SKM-1 (cell line): ENCODE data around the gene PRSS57.

Source experiments
- DNase-seq: peaks from one replicate; lab custom pipeline; 2025; ENCODE audit not compliant: unreplicated experiment; lab: John Stamatoyannopoulos, UW

PRSS57 gene

GRCh38 chr19:653425-653824, 41.8 kb downstream of the PRSS57 start:
- no peak for DNase-seq

GRCh38 chr19:652467-653389, 42.5 kb downstream of the PRSS57 start:
- no peak for DNase-seq

- DNase-seq, result no peak
Observed at GRCh38 chr19:651991-652390, 43.3 kb downstream of the PRSS57 start.

GRCh38 chr19:651114-651818, 44.0 kb downstream of the PRSS57 start:
- no peak for DNase-seq

- no peak for DNase-seq
Observed at GRCh38 chr19:650121-650520, 45.1 kb downstream of the PRSS57 start.

- DNase-seq, result no peak
Observed at GRCh38 chr19:648904-649801, 46.1 kb downstream of the PRSS57 start.

- no peak for DNase-seq
Observed at GRCh38 chr19:648305-648704, 46.9 kb downstream of the PRSS57 start.

- DNase-seq, result no peak
Observed at GRCh38 chr19:647566-648284, 47.5 kb downstream of the PRSS57 start.

- no peak for DNase-seq
Observed at GRCh38 chr19:646779-647565, 48.3 kb downstream of the PRSS57 start.

GRCh38 chr19:645912-646778, 49.1 kb downstream of the PRSS57 start:
- DNase-seq, result no peak

GRCh38 chr19:644789-645188, 50.5 kb downstream of the PRSS57 start:
- no peak for DNase-seq

GRCh38 chr19:644363-644762, 50.9 kb downstream of the PRSS57 start:
- no peak for DNase-seq

GRCh38 chr19:643736-644135, 51.5 kb downstream of the PRSS57 start:
- no peak for DNase-seq

GRCh38 chr19:642767-643727, 52.2 kb downstream of the PRSS57 start:
- no peak for DNase-seq

GRCh38 chr19:641702-642101, 53.5 kb downstream of the PRSS57 start:
- no peak for DNase-seq

GRCh38 chr19:640606-641189, 54.6 kb downstream of the PRSS57 start:
- DNase-seq, result no peak

GRCh38 chr19:640161-640558, 55.1 kb downstream of the PRSS57 start:
- no peak for DNase-seq
